Stimulated activated CD8-positive, alpha-beta memory T cell treated with anti-CD3 and anti-CD28 coated beads, Interleukin-7, amount 100 ng/mL, for 4 hours (primary cell): ENCODE data around the gene ATRNL1.
"Not testable (repeated sequence)": the region's sequence is repeated elsewhere in the genome, so short reads cannot be mapped to it uniquely, and the experiment has no call there.

Source experiments
- DNase-seq, 2 donors: peaks; one replicate each; pipeline ENCODE4 v3.0.0-alpha.2; 2020; ENCODE audit warnings: low read depth in 2 of 2

ATRNL1 gene

DNA sequence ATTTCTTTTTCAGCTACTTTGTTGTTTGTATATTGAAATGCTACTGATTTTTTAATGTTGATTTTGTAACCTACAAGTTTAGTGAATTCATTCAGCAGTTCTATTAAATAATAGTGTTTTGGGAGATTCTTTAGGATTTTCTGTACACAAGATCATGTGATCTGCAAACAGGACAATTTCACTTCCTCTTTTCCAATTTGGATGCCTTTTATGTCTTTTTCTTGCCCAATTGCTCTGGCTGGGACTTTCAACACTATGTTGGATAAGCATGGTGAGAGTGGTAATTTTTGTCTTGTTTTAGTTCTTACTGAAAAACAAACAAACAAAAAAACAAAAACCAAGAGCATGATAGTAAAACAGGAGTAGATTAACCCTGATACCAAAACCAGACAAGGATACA is 316.2 kb downstream of the ATRNL1 start:
- DNase-seq: no peak

- no peak for DNase-seq
These were observed 324.6 kb downstream of the ATRNL1 start for GRCh38 chr10:115417585-115418265.

- DNase-seq: no peak
These were observed 329.5 kb downstream of the ATRNL1 start for GRCh38 chr10:115422624-115423023.

DNA sequence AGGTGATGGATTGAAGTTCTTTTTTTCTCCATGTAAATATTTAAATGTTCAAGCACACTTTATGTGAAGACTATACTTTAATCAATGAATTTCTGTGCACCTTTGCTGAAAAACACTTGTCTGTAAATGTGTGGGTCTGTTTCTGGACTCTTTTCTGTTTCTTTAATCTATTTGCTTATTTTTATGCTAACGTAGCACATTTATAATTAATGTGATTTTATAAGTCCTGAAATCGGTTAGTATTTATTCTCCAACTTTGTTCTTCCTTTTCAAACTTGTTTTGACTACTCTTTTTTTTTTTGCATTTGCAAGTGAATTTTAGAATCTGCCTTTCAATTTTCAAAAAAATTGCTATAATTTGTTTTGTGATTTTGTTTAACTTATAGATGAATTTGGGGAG is 334.4 kb downstream of the ATRNL1 start:
- no peak for DNase-seq

DNA sequence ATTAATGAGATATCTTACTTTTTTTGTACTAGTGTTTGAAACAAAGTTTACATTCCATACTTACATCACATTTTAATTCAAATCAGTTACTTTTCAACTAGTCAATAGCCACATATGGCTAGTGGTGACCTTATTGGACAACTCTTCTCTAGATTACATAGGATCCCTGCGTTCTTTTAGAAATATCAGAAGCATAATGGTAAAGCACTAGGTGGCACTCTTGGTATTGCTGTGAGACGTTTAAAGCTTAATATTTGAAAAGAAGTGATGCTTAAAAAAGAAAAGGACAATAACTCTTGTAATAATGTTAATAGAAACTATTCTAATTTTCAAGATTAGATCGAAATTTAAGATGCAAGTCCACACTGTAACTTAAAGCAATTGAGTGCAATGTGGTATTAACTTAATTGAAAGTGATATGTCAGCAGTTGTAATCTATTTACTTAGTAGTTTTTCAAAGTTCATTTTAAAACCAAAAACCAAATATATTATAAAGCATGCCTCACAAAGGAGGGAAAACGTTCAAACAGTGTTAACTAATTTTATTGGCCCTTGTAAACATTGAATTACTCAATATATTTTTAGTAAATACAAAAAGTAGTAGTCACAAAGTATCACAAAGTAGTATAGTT is 339.1 kb downstream of the ATRNL1 start:
- no peak for DNase-seq

- DNase-seq: no peak
These were observed 343.8 kb downstream of the ATRNL1 start for GRCh38 chr10:115436999-115437398.

GRCh38 chr10:115441907-115442545 is 348.9 kb downstream of the ATRNL1 start:
- no peak for DNase-seq

DNA sequence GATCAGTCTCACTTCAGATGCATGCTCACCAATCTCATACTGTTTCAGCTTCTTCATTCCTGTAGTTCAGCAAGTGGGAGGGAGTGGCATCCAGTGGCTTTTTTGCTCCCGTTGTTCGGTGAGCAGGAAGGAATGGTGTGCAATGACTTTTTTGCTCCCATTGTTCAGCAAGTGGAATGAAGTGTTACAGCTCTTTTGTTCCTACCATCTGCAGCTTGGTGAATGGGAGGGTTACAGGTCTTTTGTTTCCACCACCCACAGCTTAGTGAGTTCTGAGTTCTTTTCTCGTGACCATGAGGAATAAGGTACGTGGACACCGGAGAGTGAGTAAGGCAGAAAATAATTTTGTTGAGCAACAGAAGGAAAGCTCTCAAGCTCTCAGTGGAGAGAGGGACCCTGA is 363.6 kb downstream of the ATRNL1 start:
- DNase-seq: no peak

DNA sequence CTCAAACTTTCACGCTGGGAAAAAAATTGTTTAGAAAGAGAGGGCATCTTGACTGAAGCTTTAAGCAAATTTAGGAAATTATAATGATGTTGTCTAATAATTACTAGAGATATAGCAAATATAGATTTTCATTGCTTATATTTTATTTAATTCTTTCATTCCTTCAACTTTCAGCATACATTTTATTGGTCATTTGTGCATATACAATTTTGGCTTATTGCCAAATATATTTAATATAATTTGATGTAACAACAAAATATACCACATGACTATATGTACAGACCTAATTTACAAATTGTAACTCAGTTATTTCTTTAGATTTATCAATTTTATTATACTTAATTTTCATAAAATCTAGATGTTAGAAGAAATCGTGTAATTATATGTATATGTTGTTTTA is 390.1 kb downstream of the ATRNL1 start:
- DNase-seq: no peak

DNA sequence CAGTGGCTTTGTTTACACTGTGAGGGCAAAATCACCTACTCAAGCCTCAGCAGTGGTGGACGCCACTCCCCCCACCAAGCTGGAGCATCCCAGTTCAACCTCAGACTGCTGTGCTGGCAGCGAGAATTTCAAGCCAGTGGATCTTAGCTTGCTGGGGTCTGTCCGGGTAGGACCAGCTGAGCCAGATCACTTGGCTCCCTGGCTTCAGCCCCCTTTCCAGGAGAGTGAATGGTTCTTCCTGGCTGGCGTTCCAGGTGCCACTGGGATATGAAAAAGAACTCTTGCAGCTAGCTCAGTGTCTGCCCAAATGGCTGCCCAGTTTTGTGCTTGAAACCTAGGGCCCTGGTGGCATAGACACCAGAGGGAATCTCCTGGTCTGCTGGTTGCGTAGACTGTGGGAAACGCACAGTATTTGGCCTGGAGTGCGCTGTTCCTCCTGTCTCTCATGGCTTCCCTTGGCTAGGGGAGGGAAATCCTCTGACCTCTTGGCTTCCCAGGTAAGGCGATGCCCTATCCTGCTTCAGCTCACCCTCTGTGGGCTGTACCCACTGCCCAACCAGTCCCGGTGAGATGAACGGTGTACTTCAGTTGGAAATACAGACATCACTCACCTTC is 398.5 kb downstream of the ATRNL1 start:
- DNase-seq: no peak

GRCh38 chr10:115503546-115503945 is 410.4 kb downstream of the ATRNL1 start:
- no peak for DNase-seq

DNA sequence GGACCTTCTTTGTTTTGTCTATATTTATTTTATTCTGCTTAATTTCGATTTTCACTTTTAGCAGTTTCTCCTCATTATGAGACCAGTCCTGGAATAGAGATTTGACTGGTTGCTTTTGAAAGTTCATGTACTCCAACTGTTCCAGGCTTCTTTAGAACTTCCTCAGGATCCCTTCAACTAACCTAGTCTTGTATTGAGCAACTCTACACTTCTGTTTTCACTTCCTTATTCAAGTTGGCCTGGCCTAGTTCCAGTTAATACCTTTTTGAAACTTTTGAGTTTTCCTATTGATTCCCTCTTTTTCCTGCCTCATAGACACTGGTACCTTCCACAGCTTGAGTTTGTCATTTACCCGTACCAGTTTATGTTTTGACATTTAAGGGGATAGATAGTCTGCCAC is 421.7 kb downstream of the ATRNL1 start:
- no peak for DNase-seq

DNA sequence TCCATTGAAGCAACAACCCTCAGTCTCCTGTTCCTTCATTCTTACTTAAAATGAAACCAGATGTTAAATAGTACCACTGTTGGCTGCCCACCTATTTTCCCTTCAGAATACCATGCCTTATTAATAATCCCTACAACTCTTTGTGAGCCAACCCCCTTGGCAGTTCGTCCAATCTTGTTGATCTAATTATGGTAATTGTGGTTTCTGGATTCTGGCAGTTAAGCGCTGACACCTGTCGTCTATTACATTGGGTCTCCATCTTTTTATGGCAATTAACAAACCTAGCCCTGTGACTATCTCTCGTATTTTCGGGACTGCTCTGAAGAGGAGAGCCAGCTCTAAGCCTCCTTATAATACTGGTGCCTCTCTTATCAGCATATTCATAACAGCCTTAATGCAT is 432.0 kb downstream of the ATRNL1 start:
- DNase-seq: no peak

- not testable (repeated sequence) for DNase-seq
These were observed 434.5 kb downstream of the ATRNL1 start for GRCh38 chr10:115527682-115528081.

GRCh38 chr10:115536401-115536800 is 443.2 kb downstream of the ATRNL1 start:
- DNase-seq: not testable (repeated sequence)

GRCh38 chr10:115539142-115539762 is 446.1 kb downstream of the ATRNL1 start:
- no peak for DNase-seq

GRCh38 chr10:115555887-115556402 is 462.8 kb downstream of the ATRNL1 start:
- no peak for DNase-seq

DNA sequence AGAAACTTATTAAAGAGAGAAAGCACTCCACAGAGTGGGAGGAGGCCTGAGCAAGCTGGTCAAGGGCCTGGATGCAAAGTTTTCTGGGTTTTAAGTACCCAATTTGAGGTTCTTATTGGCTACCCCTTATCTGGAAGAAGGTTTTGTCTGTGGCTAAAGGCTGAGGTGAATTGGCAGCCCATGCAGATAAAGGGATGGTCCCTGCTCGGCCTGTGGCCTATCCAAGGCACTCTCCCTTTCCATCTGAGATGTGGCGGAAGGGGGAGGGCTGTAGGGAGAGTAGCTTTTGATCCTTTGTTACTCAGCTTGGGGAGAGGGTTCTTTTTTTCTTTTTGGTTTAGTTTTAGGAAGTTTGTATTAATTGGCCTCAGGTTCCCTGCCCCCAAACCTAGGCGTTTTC is 465.1 kb downstream of the ATRNL1 start:
- DNase-seq: no peak

DNA sequence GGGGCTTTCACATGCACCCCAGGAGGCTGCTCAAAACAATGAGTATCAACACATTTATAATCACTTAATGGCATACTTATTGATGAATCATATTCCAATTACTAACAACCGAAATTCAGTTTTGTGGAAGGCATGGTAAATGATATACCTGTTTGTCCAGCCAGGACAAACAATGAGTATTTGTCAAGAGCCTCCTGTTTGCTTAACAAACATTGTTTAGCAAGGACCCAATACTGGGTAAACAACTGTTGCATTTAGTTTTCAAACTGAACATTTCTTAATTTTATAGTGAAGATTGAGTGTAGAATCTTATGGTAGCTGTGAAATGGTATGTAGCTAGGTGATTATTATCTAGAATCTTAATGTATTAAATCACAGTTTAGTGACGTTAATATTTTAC is 473.7 kb downstream of the ATRNL1 start:
- DNase-seq: no peak

DNA sequence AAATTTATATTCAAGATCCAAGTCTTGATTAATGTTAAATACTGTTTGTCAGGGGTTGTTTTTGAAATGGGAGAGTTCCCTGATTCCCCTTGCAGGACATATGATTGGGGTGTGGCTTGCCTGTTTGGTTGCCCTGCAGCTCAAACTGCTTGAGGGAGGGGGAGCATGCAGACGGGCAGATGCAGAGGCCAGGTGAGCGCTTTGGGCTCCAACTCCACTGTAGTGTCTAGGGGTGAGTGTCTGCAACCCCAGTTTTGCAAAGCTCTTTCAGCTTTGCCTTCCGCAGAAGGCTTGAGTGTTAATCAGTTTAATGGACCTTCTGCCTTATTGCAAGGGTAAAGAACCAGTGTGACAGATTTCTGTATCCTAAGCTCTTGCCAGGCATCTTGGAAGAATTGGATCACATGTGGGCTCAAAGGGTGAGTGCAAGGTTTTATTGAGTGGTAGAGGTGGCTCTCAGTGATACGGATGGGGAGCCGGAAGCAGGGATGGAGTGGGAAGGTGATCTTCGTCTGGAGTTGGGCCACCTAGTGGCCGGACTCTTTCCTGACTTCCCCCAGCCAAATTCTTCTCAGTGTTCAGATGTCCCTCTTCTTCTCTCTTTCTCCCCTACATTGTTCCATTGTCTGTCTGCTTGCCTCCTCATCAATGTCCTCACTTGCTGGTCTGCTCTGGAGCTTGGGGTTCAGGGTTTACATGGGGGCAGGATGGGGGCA is 479.7 kb downstream of the ATRNL1 start:
- no peak for DNase-seq

DNA sequence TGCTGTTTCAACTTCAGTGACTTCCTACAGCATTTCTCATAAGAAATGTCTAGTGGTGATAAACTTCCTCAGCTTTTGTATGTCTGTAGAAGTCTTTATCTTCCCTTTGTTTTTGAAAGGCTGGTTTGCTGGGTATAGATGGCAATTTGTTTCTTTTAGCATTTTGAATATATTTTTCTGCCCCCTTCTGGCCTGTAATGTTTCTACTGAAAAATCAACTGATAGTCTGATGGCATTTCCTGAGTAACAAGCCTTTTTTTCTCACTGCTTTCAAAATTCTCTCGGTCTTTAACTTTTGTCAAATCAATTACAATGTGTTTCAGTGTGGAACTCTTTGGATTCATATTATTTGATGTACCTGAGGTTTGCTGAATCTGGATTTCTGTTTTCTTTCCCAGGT is 487.1 kb downstream of the ATRNL1 start:
- DNase-seq: no peak
